Measurements from ENCODE around the gene DUSP15.
"Not testable (repeated sequence)": the region's sequence is repeated elsewhere in the genome, so short reads cannot be mapped to it uniquely, and the experiment has no call there.

DUSP15 gene

GRCh38 chr20:31819083-31819784, 51.1 kb downstream of the DUSP15 start, which contains the start of gene MYLK2:
MYLK2 (plus strand) TSS chr20:31819356; CDS start chr20:31819581, 225 bp downstream.
- DNase-seq: no peak

GRCh38 chr20:31818376-31818908, 51.9 kb downstream of the DUSP15 start:
- no peak for DNase-seq

- no peak for DNase-seq
These were observed 52.9 kb downstream of the DUSP15 start for GRCh38 chr20:31817461-31817860.

- DNase-seq: no peak
These were observed 54.1 kb downstream of the DUSP15 start for GRCh38 chr20:31816221-31816620.

- DNase-seq: no peak
These were observed 54.7 kb downstream of the DUSP15 start for GRCh38 chr20:31815408-31816188.

GRCh38 chr20:31814142-31814541, 56.2 kb downstream of the DUSP15 start:
- DNase-seq: not testable (repeated sequence)

- DNase-seq: no peak
These were observed 56.7 kb downstream of the DUSP15 start for GRCh38 chr20:31813611-31814010.

- DNase-seq: peak; percentile 58
These were observed 58.3 kb downstream of the DUSP15 start for GRCh38 chr20:31811796-31812728.

GRCh38 chr20:31811198-31811597, 59.1 kb downstream of the DUSP15 start:
- DNase-seq: no peak

Data from hematopoietic multipotent progenitor cell treated with erythropoietin and hydrocortisone succinate and interleukin-3 and kit ligand, for 4 days (in vitro differentiated cells).